Activated naive CD4-positive, alpha-beta T cell treated with anti-CD3 and anti-CD28 coated beads, Interleukin-2, amount 50 U/mL, for 16 hours (primary cell): ENCODE results near the gene VMAC.

Experiments used
- DNase-seq: peaks from one replicate; pipeline ENCODE4 v3.0.0-alpha.2; 2020

VMAC gene

DNA sequence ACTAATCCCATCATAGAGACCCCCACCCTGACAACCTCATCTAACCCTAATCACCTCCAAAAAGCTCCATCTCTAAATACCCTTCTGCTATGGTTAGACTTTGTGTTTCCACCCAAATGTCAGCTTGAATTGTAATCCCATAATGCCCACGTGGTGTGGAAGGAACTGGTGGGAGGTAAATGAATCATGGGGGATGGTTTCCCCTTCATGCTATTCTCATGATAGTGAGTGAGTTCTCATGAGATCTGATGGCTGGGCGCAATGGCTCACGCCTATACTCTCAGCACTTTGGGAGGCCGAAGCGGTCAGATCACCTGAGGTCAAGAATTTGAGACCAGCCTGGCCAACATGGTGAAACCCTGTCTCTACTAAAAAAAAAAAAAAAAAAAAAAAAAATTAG is 2.6 kb downstream of the VMAC start:
- DNase-seq: peak; percentile 28

DNA sequence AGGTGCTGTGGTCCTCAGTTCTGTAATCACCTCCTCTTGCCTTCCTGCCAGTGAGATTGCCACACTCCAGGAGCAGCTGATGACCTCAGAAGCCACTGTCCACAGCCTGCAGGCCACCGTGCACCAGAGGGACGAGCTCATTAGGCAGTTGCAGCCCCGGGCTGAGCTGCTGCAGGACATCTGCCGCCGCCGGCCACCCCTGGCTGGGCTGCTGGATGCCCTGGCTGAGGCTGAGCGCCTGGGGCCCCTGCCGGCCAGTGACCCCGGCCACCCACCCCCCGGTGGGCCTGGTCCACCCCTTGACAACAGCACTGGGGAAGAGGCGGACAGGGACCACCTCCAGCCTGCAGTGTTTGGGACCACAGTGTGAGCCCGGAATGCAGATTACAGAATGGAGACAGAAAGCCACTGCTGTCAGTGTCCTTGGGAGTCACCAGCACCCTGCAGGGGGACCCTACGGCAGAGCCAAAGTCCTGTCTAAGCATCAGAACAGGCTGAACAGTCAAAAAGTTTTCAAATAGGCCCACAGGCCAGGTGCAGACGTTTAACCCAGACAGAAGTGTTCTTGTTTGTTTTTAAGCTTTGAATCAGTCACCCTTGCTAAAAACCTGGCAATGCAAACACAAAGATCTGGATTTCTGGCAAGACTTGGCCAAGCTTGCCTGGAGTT is 4.2 kb downstream of the VMAC start:
- DNase-seq: no peak

DNA sequence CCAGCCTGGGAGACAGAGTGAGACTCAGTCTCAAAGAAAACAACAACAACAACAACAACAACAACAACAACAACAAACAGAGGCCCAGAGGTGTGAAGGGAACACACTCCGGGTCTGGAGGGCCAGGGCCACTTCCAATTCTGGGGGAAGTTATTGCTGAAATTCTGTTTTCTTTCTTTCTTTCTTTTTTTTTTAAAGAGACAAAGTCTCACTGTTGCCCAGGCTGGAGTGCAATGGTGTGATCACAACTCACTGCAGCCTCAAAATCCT is 5.9 kb downstream of the VMAC start:
- DNase-seq: no peak

DNA sequence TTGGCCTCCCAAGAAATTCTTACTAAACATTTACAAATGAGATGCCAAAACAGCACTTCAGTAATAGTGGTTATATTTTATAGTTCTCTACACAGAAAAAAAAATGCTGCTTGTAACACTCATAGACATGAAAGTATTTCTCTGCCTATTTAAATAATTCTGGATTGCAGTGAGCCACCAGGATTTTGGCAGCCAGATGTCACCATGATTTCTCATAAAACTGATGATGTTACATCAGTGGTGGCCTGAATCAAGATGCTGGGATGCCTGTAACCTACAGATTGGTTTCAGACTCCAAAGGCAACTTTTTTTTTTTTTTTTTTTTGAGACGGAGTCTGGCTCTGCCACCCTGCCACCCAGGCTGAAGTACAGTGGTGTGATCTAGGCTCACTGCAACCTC is 6.7 kb downstream of the VMAC start:
- DNase-seq: no peak

DNA sequence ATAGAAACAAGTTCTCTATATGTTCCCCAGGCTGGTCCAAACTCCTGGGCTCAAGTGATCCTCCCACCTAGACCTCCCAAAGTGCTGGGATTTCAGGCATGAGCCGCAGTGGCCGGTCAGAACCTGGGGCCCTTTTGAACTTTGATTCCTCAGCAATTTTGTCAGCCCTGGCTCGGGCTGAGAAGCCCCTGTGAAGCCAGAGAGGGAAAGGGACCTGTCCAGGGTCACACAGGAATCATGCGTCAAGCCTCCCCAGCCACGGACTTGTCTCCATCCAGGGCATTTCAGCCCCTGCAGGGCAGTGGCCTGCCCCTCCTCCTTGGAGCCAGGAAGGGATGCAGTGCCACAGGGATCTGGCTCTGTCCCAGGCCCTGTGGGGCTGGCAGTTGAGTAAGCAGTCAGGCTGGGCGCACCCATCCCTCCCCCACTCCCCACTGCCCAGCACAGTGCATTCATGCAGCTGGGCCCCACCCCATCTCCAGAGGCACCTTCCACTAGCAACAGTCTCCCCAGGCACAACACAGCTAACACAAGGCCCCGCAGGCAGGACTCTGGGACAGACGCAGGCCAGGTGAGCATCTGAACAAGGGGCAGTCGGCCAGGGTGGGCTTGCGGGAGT is 9.2 kb downstream of the VMAC start, which contains the start of gene CAPS:
TSS of gene CAPS (plus strand) at position 516 of the 619 bp plus-strand sequence. CDS start 153 bp downstream, outside the sequence.
- no peak for DNase-seq

DNA sequence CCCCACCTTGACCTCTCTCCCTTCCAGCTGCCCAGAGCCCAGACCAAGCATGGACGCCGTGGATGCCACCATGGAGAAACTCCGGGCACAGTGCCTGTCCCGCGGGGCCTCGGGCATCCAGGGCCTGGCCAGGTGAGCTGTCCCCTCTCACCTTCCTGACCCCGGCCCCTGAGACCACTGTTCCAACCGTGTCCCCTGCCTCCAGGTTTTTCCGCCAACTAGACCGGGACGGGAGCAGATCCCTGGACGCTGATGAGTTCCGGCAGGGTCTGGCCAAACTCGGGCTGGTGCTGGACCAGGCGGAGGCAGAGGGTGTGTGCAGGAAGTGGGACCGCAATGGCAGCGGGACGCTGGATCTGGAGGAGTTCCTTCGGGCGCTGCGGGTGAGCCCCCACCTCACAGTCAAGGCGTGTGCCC is 9.7 kb downstream of the VMAC start:
- DNase-seq: no peak

DNA sequence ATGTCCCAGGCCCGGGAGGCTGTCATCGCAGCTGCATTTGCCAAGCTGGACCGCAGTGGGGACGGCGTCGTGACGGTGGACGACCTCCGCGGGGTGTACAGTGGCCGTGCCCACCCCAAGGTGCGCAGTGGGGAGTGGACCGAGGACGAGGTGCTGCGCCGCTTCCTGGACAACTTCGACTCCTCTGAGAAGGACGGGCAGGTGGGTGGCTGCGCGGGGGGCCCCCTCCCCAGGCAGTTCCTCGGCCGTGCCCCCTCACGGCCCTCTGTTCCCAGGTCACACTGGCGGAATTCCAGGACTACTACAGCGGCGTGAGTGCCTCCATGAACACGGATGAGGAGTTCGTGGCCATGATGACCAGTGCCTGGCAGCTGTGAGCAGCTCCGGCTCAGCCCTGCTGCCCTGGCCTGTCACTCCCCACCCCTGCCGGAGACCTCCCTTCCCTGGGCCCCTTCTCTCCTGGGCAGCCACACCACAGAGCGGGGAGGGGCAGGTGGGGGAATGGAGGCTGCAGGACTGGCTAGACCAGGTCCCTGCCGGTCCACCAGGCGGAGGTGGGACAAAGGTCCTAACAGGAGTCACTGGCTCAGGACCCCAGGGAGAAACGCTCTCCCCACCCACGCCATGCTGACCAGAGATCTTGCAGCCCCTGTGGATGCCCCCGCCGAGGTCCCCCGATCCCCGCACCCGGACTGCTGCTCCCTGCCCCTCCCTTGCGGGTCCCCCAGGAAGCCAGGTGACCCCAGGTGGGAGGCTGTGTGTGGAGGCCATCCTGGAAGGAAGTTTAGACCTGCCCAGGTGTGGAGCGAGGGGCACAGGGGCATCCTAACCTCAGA is 10.5 kb downstream of the VMAC start:
- no peak for DNase-seq

DNA sequence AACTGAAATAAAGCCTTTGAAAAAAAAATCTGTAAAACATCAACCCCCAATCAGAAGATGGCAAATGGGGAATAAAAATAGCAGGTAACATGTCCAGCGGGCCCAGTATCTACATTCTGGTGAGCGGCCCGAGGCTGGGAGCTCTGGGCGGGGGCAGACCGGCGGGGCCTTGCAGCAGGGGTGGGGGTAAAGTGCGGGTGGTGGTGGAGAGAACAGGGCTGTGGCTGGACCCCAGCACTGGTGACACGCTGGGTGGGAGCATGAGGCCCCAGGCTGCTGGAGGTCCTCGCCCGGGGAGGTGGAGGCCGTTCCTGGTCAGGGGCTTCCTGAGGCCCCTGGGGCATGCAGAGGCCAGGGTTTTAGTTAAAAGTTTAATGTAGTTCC is 11.1 kb downstream of the VMAC start:
- DNase-seq: no peak

DNA sequence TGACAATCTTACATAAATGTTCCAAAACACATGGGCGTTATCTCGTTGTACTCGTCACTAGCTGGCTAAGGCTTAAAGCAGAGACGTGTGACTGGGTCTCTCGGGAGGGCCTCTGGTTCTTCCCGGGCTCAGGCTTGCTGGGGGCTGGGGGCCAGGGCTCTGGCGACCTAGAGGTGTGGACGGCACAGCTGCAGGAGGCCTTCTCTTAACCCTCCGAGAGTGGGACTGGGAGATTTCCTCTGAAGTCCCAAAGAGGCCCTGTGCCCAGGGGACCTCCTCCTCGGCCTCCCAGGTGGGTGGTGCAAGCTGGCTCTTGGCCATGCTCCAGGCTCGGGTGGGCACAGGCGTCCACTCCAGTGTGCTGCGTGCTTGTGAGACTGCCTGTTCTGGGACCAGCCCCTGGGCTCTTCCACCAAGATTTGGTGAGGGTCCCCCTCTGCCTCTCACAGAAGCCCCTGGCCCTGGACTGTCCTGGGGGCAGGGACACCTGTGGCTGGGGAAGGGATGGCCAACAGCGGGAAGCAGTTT is 11.6 kb downstream of the VMAC start:
- DNase-seq: no peak

DNA sequence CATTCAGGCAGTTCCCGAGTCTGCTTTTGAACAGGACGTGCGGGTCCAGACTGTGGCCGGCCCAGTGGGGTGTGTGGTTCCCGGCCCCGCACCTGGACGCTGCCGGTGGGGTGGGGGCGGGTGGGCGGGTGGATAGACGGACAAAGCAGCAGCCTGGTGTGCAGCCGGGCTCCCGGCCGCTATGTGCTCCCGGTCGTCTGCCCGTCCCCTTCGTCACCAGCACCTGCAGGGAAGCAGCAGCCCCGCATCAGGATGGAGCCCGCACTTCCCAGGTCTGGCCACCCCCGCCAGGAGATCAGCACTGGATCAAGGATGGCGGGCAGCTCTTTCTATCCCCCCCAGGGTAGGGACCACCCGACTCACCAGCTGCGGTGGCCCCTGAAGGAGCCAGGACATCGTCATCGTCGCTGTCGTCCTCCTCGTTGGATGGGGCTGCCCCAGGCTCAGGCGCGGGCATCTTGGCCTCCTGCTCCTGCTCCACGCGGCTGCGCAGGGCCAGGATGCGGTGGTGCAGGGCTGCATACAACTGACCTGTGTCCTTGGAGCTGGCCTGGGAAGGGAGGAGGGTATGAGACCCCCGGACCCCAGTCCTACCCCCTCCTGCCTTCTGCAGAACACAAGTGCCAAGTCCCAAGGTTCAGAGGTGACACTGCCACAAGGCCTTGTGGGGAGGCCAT is 12.9 kb downstream of the VMAC start:
- DNase-seq: no peak

DNA sequence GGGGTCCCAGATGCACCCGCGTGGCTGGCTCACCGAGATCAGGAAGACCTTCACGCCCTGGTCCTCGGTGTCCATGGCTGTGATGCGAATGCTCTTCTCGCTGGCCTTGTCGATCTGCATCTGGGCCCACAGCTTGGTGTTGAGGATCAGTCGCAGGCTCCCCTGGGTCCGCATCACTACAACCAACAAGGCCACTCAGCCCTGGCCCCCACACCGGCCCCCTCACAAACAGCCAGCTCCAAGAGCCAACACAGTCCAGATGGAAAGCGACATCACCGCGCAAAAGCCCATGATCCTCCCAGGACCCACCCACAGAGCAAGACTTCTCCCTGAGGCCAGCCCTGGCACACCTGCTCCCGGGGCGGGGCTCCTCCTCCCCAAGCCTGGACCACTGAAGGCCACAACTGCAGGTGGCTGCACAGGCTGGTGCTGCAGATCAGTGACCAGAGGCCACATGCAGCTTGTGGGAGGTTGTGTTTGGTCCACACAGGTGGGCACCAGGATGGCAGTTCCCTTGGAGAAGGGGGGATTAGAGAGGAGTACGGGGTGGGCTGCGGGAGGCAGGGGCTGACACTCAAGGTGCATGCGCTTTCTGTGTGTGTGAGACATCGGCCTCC is 13.9 kb downstream of the VMAC start:
- DNase-seq: no peak

DNA sequence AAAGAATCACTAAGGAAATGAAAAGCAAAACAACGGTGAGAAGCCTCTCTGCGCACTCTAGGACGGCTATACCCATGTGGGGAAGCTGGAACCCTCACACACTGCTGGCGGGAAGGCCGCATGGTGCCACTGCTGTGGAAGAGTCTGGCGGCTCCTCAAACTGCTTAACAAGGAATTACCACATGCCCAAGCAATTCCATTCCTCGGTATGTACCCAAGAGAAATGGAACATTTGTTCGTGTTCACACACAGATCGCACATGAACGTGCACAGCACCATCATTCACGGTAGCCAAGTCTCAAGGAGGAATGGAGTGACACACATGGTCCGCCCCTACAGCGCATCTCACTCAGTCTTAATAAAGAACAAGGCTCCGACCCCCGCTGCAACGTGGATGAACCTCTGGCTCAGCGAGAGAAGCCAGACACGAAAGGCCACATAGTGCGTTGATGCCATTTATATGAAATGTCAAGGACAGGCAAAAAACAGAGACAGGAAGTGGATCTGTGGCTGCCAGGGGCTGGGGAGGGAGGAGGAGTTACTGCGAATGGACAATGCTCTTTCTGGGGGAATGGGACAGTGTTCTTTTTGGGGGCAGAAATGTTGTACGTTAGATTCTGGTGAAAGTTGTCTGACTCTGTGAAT is 17.0 kb downstream of the VMAC start:
- no peak for DNase-seq

DNA sequence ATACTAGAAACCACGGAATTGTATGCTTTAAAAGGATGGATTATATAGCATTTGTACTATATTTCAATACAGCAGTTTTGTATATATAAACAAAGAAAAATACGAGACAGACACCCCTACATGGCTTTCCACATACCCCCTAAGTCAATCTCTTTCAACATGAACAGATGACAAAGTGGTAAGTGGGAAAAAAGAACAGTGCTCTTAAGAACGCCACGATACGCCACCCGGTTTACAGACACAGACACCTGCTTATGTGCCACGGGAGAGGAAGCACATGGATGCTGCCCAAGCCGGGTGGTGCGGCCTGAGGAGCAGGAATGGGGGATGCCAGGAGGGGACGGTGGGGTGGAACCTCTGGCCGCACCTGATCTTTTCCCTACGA is 17.5 kb downstream of the VMAC start:
- no peak for DNase-seq

DNA sequence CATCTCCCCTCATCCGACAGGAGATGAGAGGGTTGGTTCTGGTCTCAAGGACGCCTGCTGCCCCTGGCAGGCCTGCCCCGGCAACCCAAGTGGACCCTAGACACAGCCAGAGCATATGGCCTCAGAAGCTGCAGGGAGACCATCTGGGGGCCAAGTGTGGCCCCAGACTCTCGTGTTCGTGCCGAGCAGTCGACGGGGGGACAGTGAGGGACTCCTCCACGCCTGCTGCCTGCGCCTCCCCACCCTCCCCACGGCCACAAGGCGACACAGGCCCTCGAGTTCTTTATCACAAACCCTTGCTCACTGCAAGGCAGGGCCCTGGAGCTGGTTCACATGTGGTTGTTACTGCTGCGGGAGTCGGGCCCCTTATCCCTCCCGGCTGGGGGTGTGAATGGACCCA is 18.7 kb downstream of the VMAC start:
- DNase-seq: no peak

DNA sequence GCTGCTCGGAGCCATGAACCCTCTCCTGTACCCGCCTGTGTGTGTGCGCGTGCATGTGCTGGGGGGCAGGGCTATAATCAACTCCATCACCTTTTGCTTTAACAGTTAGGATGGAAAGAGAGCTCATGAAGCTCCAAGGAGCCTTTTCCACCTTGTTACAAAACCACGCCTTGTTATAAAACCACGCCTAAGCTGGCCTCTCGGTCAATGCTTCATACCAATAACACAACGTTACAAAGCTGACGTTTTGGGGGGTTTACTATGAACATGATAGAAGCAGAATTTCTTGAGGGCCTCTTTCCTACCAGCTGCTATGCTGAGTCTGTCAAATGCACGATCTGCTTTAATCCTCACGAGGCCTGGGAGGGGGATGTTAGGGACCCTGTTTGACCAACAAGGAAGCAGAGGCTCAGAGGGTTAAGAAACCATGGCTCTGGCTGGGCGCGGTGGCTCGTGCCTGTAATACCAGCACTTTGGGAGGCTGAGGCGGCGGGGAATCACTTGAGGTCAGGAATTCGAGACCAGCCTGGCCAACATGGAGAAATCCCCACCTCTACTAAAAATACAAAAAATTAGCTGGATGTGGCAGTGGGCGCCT is 21.3 kb downstream of the VMAC start:
- DNase-seq: no peak

DNA sequence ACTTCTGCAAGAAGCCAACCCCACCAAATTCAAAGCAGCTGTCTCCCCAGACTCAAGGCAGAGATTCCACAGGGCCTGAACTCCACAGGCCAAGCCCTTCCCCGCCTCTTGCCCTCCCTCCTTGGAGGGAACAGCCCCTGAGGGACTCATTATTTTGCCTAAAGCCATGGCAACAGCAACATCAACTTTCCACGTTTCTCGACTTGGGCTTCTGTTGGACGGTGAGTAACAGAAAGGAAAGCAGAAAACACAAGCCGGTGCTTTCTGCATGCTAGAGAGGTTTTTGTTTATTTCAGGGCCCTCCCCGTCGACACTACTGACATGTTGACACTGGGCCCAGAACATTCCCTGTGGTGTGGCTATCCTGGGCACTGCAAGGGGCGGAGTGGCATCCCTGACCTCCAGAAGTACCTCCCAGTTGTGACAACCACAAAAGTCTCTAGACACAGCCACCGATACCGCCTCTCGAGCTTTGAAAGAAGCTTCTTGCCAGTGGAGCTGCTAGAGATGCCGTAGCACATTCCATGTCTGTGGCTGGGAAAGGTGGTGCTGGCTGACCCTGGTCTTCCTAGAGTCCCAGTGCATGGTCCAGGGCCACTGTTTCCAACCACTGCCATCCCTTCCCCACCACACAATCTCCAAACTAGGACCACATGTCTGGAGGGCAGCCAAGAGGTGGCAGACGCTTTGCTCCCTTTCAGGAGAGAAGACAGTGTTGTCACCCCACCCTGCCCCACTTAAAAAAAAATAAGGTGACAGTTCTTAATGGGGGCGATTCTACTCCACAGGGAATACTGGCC is 22.2 kb downstream of the VMAC start:
- no peak for DNase-seq

DNA sequence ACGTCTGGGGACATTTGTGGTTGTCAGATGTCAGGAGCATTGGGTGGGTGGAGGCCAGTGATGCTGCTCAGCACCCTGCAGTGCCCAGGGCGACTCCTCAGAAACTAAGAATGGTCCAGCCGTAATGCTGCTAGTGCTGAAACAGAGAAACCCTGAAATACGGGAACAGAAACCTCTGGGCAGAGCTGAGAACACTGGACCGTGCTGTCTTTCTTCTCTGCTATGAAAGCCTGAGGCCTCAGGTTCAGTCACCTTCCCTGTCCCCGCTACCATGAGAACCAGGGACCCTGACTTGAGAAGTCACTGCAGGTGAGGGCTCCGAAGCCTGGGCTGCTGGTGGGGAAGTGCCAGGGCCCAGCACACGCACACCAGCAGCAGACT is 22.8 kb downstream of the VMAC start:
- DNase-seq: no peak

DNA sequence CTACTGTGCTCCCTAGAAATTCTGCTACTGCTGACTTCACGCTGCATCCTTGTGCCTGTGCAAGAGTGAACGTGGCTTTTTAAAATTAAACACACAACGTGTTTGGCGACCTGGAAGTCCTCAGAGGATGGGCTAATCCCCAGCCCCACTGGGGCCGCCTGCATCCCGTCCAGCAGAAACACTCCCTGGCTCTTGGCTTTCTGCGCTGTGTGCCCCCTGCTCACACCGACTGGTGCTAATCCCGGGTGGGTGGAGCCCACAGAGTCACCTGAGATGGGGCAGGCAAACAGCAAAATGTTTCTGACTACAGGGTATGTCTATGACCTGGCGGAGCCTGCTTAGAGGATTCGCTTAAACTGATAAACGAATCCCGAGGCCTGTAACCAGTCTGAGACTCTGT is 24.5 kb downstream of the VMAC start:
- no peak for DNase-seq

DNA sequence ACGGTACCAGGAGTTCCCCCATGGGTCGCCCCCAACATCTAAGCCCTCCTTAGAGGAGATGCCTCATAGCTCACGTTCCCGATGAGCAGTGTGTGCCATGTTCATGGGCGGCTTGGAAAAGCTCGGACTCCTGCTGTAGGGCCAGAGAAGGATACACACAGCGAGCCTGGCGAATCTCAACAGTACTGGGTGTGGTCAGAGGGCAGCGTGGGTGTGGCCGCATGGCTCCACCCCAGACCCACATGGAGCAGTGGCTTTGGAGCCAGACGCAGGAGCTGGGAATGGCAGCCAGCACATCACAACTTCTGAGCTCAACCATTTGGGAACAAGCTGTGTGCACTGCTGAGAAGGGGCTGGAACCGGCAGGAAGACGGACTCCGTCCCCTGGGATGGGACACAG is 25.0 kb downstream of the VMAC start:
- no peak for DNase-seq

DNA sequence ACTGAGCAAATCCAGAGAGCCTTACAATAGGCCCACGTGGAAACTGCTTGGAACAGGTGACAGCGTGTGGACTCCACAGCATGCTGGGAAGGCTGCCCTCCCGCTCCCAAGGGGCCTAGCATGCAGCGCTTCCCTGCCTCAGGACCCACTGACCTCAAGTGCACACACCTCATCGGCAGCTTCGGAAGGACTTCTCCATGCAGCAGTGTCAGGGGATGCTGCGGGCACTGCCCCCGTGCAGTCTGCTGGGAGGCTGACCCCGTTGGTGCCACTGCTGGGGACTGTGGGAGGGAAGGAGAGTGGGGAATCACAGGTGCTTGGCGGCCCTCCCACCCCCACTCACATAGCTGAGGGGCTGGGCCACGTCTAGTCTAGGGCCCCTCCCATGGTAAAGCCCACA is 26.6 kb downstream of the VMAC start:
- DNase-seq: no peak

DNA sequence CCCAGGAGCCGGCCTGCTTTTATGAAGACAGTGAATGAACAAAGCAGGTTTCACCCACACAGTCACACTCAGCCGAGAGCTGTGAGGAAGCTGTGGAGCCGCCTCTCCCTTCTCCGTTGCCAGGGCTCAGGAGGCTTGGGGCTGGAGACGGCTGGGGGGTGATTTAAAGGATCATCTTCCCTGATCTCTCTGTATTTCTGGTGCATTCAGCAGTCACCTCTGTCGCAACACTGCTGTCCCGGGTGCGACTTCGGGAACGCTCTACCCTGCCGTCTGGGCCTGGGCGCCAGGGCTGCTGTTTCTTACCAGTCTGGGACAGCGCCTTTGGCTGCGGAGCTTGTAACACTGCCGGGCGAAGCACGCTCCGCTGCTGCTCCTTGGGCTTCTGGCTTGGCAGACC is 27.5 kb downstream of the VMAC start:
- no peak for DNase-seq
